Nephron progenitor cell (in vitro differentiated cells): ENCODE measurements around the gene FBXL5.
A peak's percentile ranks its signal among the peaks of the same experiment; 100 is the strongest.
"Not testable (repeated sequence)": the region's sequence is repeated elsewhere in the genome, so short reads cannot be mapped to it uniquely, and the experiment has no call there.

Source experiments
- DNase-seq: peaks from one replicate; pipeline ENCODE4 v3.0.0; 2021
- H3K27ac Mint-ChIP-seq: 2 replicates; pipeline ENCODE4 v1.8.0; 2021; ENCODE audit warnings: mild to moderate bottlenecking, moderate library complexity, mixed read lengths
- H3K27me3 Mint-ChIP-seq: 2 replicates; pipeline ENCODE4 v1.8.0; 2021; ENCODE audit warnings: mild to moderate bottlenecking, low read depth, mixed read lengths; ENCODE audit not compliant: poor library complexity
- H3K36me3 Mint-ChIP-seq: 2 replicates; pipeline ENCODE4 v1.8.0; 2021; ENCODE audit warnings: low read depth, mixed read lengths
- H3K4me1 Mint-ChIP-seq: 2 replicates; pipeline ENCODE4 v1.8.0; 2021; ENCODE audit warnings: mixed read lengths
- H3K4me3 Mint-ChIP-seq: 2 replicates; pipeline ENCODE4 v1.8.0; 2021; ENCODE audit warnings: mild to moderate bottlenecking, moderate library complexity, mixed read lengths
- H3K9me3 Mint-ChIP-seq: 2 replicates; pipeline ENCODE4 v1.8.0; 2021; ENCODE audit warnings: mild to moderate bottlenecking, moderate library complexity, mixed read lengths
- CTCF ChIP-seq: fragments of 200-600 bp; sonication (generic); IDR thresholded peaks from 2 replicates; pipeline ENCODE4 v1.5.0; 2021; ENCODE audit warnings: antibody characterized with exemption

The FBXL5 gene

GRCh38 chr4:15649914-15650545, 5.1 kb downstream of the FBXL5 start:
- peak; percentile 59 for TF ChIP-seq CTCF
- Mint-ChIP-seq H3K9me3 (no peaks in the 10 kb centered on the region), H3K4me3 (peak overlapping the region; percentile 44), H3K27ac (no peak overlapping the region), H3K36me3 (peaks cover 5% of the 10 kb centered on the region), H3K27me3 (no peaks in the 10 kb centered on the region), H3K4me1 (peaks cover 47% of the 10 kb centered on the region)
- peak; percentile 35 for DNase-seq

GRCh38 chr4:15648600-15648999, 6.6 kb downstream of the FBXL5 start:
- DNase-seq: no peak
- H3K27me3 Mint-ChIP-seq: no peaks in the 10 kb centered on the region
- peaks cover 12% of the 10 kb centered on the region for H3K36me3 Mint-ChIP-seq
- H3K4me1 Mint-ChIP-seq: peaks cover 46% of the 10 kb centered on the region
- no peak for TF ChIP-seq CTCF
- no peaks in the 10 kb centered on the region for H3K9me3 Mint-ChIP-seq
- no peak overlapping the region for H3K27ac Mint-ChIP-seq
- no peak overlapping the region for H3K4me3 Mint-ChIP-seq

- no peak for DNase-seq
- Mint-ChIP-seq H3K27me3 (no peaks in the 10 kb centered on the region), H3K27ac (no peak overlapping the region), H3K36me3 (peaks cover 65% of the 10 kb centered on the region), H3K4me3 (no peak overlapping the region), H3K4me1 (no peaks in the 10 kb centered on the region), H3K9me3 (peaks cover 6% of the 10 kb centered on the region)
- TF ChIP-seq CTCF: no peak
These were observed 16.7 kb downstream of the FBXL5 start for GRCh38 chr4:15638418-15638817.

- Mint-ChIP-seq H3K9me3 (peaks cover 19% of the 10 kb centered on the region), H3K27ac (no peak overlapping the region), H3K27me3 (no peaks in the 10 kb centered on the region), H3K36me3 (peaks cover 81% of the 10 kb centered on the region), H3K4me1 (no peaks in the 10 kb centered on the region), H3K4me3 (no peak overlapping the region)
- DNase-seq: no peak
- no peak for TF ChIP-seq CTCF
These were observed 18.3 kb downstream of the FBXL5 start for GRCh38 chr4:15636818-15637217.

GRCh38 chr4:15617407-15617806, 37.8 kb downstream of the FBXL5 start:
- not testable (repeated sequence) for DNase-seq

GRCh38 chr4:15614891-15615290, 40.3 kb downstream of the FBXL5 start:
- H3K27me3 Mint-ChIP-seq: not testable (repeated sequence)

More at GRCh38 chr4:15617407-15617806, 37.8 kb downstream of the FBXL5 start:
- not testable (repeated sequence) for H3K27ac Mint-ChIP-seq, H3K4me1 Mint-ChIP-seq, H3K27me3 Mint-ChIP-seq, H3K4me3 Mint-ChIP-seq
- Mint-ChIP-seq H3K36me3 (peaks cover 92% of the 10 kb centered on the region), H3K9me3 (peaks cover 81% of the 10 kb centered on the region)

GRCh38 chr4:15612136-15612535, 43.0 kb downstream of the FBXL5 start:
- H3K4me3 Mint-ChIP-seq: no peak overlapping the region
- H3K27ac Mint-ChIP-seq: no peak overlapping the region
- peaks cover 30% of the 10 kb centered on the region for H3K9me3 Mint-ChIP-seq
- no peak for DNase-seq
- H3K27me3 Mint-ChIP-seq: peaks cover 3% of the 10 kb centered on the region
- H3K4me1 Mint-ChIP-seq: no peaks in the 10 kb centered on the region
- H3K36me3 Mint-ChIP-seq: peaks cover 58% of the 10 kb centered on the region
- TF ChIP-seq CTCF: no peak

More at GRCh38 chr4:15614891-15615290, 40.3 kb downstream of the FBXL5 start:
- not testable (repeated sequence) for H3K4me1 Mint-ChIP-seq, H3K27ac Mint-ChIP-seq, DNase-seq, H3K4me3 Mint-ChIP-seq
- Mint-ChIP-seq H3K9me3 (peaks cover 55% of the 10 kb centered on the region), H3K36me3 (peaks cover 76% of the 10 kb centered on the region)
